Middle frontal gyrus (tissue), 1 donor: Measurements from ENCODE around the gene OPALIN.
"Not testable (repeated sequence)": the region's sequence is repeated elsewhere in the genome, so short reads cannot be mapped to it uniquely, and the experiment has no call there.

Experiments used
- DNase-seq: peaks from one replicate; pipeline ENCODE4 v3.0.0-alpha.2; 2015; ENCODE audit warnings: low spot score; ENCODE audit errors: extremely low spot score

Gene OPALIN

GRCh38 chr10:96339383-96339782, 19.4 kb downstream of the OPALIN start:
- DNase-seq = no peak

GRCh38 chr10:96338279-96338925, 20.4 kb downstream of the OPALIN start:
- no peak for DNase-seq

DNA sequence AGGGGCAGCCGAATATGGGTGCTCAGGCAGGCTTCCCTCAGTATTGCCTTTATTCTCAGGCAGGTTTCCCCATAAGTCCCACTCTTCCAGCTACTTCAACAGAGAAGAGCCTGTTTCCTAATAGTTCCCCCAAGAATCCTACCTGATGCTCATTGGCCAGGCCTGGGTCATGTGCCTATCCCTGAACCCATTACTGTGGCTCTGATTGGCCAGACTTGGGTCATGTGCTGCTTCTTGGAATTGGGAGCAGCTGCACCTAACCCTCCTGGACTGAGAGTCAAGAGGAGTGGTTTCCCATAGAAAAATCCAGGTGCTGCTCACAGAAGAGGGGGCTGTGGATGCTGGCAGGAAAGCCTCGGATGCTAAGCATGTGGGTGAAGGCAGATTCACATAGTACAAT, 21.7 kb downstream of the OPALIN start:
- DNase-seq = no peak

DNA sequence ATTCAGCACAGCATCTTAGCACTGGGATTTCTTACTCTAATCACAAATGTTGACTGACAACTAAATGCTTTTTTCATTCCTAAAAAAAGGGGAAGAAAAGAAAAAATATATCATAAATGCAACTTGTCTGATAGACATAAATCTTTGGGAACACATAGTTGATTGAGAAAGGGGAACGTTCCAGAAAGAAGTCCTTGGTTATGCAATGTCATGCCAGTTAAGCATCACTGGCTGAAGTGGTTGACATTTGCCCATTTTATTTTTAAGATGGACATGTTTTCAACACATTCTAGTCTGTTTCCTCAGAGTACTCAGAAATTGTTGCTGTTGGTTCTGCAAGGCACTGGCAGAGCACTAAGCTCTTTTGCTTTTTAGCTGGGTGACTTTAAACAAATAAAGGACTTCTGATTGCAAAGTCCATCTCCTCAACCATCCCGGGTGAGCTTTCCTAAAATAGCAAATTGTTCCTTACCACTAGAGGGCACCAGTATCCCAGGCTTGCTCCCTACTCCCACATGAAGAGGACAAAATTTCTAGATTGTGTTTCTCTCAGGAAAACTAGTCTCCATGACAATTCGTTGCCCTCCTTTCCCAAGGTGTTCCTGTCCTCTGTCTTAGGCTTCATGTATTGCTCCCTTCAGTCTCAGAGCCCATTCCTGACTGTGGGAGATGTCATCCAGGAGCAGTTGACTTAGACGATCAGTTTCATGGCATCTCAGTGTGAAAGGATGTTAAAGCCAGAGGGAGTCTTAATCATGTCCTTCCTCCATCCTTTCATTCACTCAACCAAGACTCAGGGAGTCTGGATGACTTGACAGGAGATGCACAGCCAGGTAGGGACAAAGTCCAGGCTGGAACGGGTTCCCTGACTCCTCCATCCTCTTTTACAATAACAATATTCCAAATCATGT, 23.9 kb downstream of the OPALIN start:
- no peak for DNase-seq

DNA sequence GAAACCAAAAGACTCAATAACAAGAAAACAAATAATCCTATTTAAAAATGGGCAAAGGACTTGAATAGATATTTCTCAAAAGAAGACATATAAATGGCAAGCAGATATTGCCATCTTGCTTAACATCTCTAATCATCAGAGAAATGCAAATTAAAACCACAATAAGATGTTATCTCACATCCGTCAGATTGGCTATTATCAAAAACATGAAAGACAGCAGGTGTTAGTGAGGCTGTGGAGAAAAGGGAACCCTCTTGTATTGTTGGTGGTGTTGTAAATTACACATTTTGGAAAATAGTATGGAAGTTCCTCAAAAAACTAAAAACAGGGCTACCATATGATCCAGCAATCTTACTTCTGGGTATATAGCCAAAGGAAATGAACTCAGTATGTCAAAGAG, 25.7 kb downstream of the OPALIN start:
- no peak for DNase-seq

DNA sequence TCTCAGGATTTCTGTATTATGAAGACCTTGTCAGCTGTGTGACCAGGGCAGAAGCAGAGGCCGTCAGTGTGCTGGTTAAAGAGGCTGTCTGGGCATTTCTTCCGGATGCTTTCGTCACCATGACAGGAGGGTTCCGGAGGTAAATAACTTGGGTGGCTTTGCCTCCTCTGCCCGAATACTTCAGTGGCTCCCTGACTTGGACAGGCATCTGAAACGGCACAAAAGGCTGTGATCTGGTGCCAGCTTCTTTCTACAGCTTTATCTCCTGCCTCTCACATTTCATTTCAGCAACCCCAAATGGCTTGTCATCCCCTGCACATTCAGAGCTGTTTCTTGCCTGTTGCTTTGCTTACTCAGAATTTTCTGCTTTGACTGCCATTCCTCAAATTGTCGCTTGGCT, 31.3 kb downstream of the OPALIN start:
- DNase-seq = no peak

GRCh38 chr10:96325719-96326373, 33.0 kb downstream of the OPALIN start:
- DNase-seq = no peak

DNA sequence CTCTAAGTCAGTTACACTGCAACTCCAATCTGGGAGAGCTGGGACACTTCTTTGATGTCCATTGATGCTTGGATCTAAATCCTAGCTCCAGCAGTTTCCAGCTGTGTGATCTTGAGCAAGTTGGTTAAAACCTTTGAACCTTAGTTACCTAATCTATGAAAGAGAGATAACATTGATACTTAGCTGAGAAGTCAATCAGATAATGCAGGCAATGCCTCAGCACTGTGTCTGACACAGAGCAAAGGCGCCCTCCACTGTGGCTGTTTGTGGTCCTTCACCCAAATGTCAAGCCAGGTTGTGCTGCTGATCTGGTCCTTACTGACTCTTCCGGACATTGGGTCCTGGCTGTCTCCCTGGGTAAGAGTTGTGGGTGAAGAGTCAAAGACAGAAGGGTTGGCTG, 34.4 kb downstream of the OPALIN start:
- DNase-seq = no peak

DNA sequence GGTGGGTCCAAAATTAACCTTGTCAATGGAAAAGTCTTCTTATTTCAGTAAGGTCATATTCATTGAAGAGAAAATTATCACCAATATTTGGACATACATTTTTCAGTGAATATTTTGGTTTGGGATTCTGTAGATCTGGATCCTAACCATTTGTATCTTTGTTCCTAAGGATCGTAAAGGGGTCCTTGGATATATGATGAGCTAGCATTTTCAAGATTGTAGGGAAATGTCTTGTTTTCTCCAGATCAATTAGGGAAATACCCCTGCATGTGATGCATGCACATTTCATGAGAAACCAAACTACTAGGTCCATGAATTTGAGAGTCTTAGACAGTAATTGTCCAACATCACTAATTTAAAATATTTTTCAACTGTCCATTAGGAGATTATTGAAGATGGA, 36.5 kb downstream of the OPALIN start:
- no peak for DNase-seq

DNA sequence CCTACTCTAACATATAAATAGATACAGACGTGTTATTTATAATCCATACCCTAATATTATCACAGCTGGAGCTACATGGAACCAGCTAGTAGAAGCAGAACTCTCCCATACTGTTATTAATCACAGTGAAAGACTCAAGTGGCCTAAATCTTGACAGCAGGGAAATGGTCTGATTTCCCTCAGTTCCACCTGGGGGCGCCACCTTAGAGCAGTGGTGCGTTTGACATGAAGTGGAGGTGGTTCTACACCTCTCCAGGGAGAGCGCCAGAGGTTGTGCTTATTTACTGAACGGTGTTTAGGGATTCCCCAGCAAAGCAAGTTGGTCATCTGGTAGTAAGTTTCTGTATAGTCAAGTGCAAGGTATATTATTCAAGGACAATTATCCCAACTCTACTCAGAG, 37.0 kb downstream of the OPALIN start:
- DNase-seq = no peak

DNA sequence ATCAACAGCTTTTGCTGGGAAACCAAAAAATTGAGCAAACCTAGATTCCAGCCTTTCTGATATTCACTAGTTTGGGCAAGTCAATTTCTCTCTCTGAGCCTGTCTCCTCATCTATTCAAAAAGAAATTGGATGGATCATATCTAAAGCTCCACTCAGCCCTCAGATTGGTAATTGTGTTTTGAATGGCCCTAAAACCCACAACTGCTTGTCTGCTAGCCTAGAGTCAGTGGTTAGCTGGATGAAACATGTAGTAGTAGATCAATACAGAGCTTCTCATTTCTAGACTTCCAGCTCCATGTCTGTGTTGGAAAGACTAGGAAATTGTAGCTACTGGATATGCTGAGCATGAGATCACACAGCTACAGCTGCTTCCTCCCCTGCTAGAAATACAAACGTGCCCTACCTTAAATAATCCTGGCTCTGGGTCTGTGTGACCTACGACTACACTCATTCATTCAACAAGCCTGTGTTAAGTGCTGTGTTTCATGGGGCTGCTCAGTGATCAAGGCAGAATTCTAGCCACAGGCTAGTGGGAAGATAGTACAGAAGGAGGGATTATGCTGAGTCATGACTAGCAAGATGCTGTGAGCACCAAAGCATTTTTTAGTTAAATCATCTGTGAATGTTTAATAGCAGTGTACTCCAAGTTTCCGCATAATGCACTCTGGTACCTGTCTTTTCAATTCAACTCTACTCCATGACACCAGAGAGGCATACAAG, 38.9 kb downstream of the OPALIN start:
- no peak for DNase-seq

DNA sequence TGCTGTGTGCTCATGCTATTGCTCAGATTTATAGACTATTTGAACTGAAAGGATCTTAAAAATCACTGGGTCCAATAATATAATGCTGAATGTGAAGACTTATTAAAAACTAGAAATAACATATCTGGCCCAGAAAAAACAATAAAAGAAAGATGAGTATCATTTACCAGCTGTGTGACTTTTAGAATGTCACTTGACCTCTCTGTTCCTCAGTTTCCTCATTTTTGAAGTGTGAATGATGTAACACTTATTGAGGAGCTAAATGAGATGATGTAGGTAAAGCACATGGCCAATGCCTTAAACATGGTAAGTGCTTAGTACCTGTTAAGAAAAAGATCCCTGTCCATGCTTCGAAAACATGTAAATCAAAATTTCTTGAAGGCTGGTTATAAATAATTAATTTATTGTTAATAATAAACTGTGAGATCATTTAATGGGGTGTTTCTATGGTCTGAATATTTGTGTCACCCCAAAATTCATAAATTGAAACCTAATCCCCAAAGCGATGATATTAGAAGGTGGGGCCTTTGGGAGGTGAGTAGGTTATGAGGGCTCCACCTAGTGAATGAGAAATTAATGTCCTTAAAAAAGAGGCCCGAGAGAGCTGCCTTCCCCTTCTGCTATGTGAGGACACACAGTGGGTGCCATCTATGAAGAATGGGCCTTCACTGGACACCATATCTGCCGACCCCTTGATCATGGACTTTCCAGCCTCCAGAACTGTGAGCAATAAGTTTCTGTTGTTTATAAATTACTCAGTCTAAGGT, 41.6 kb downstream of the OPALIN start:
- no peak for DNase-seq

- no peak for DNase-seq
Measured at GRCh38 chr10:96313344-96313743, 45.5 kb downstream of the OPALIN start.

DNA sequence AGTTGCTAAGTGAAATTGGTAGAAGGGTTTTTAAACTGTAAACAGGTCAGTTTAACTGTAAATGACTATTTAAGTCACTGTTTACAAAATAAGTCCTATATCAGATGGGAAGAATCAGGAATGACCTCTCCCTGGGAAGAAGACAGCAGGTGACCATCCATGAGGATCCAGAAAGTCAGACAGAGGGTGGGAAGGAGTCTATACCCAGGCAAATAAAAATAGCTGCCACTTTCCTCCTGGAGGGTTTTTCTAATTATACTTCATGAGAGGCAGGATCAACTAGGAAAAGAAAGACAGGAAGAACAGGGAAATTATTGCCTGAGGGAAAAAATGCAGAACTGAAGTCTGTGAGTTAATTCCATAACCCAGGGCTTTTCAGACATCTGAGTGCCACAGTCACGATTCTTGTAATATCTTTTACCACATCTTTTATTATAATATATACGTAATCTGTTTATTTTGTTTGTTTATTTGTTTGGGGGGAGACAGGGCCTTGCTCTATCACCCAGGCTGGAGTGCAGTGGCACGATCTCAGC, 47.6 kb downstream of the OPALIN start:
- no peak for DNase-seq

DNA sequence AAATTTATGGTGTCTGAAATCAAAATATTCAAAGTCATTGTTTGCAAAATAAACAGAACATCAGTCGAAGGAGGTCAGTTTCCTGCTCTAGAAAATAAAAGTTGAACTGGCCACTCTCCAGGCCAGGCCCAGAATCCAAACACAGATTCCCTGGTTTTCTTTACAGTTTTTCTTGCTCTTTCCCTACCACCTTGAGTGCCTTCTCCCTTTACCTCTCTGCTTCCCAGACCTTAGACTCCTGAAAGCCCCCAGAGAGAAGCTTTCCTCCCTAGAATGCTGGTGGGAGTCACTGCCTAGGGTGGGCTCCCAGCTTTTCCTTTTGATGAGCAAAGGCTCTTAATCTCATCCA, 48.5 kb downstream of the OPALIN start:
- DNase-seq = no peak

DNA sequence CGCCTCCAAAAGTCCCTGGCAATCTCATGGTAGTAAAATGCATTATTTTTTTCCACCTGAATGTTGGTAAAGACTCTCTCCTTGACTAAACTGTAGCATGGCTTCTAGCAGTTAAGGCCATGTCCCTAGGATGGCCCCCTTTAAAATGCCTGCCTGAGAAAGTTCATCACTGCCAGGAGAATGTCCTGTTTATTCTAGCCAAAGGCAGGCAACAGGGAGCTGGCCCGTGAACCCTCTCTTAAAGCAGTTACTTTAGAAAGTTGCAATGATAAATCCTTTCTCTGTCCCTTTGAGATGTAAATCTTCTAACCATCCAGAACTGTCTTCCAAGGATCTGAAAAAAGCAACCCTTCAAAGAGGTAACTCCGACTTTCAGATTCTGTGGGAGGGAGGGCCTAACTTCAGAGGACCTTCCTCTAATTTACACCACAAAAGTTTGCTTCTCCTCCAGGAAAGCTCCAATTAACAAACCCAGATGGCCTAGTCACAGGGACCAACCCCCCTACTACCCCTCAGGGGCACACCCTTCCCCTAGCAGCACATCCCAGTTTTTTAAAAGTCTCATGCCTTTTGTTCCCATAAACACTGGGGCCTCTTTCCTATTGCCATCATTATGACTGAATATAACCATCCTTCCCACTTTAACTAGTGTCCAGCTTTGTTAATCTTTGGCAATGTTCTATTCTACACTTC, 49.0 kb downstream of the OPALIN start:
- DNase-seq = no peak

DNA sequence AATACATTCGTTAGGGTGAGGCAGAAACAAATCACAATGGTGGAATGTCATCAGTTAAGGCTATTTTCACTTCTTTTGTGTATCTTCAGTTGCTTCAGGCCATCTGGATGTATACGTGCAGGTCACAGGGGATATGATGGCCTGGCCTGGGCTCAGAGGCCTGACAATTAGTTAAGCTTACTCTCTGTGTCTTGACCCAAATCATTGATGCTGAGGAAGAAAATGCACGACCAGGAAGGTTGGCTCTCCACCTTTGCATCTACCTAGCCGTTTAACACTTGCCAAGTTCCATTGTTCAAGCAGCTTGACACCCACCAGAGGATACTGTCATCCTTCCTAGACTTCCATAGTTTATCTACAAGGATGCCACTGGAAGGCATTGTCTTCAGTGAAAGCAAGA, 49.9 kb downstream of the OPALIN start:
- DNase-seq = not testable (repeated sequence)

- no peak for DNase-seq
Measured at GRCh38 chr10:96306516-96306915, 52.3 kb downstream of the OPALIN start.

DNA sequence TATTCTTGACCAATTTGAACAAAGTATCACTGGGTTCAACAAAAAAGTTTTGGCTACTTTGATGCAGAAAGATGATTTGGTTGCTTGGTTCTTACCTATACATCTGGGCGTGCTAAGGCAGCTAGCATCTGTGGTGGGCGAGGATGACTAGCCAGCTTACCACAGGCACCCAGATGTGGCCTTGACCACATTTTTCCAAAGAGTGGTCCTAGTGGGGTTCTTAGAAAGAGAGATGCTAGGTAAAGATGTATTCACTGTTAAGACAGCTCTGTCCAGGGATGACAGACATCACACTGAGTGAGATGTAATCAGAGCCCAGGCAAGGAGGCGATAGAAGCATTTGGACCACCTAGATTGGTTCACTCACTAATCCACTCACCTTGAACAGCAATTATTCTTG, 53.8 kb downstream of the OPALIN start:
- no peak for DNase-seq

DNA sequence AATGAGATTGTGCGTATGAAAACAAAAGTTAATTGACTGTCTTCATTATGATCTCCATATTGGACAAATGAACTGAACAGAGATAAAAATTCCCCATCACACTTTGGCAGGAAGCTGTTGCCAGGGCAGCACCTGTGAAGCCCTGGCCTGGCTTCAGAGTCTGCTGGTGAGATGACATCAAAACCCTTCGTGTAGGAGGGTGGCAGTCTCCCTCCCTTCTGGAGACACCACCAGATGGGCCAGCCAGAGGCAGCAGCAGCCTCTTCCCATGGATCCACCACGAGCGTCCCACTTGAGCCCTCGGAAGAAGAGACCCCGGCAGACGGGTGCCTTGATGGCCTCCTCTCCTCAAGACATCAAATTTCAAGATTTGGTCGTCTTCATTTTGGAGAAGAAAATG, 54.6 kb downstream of the OPALIN start, which contains the start of gene DNTT:
Gene DNTT (plus strand): TSS at position 205 of the 400 bp plus-strand sequence. CDS start 64 bp downstream, at position 269.
- DNase-seq = no peak
